ENCODE measurements around the gene SRRM5.
"Not testable (repeated sequence)": the region's sequence is repeated elsewhere in the genome, so short reads cannot be mapped to it uniquely, and the experiment has no call there.

The SRRM5 gene

GRCh38 chr19:43597876-43598275 is 14.0 kb upstream of the SRRM5 start:
- FAIRE-seq = no peak
- DNase-seq (ENCODE audit: insufficient read length, low spot score) = no peak
- no peak for TF ChIP-seq CTCF (IDR thresholded peaks at IDR 0.05; ENCODE audit: insufficient read depth, missing control alignments)

GRCh38 chr19:43598445-43599240 is 13.2 kb upstream of the SRRM5 start:
- no peak for FAIRE-seq

GRCh38 chr19:43599635-43600295 is 12.1 kb upstream of the SRRM5 start:
- FAIRE-seq = no peak
- no peak for TF ChIP-seq CTCF (IDR thresholded peaks at IDR 0.05; ENCODE audit: insufficient read depth, missing control alignments)
- no peak for DNase-seq (ENCODE audit: insufficient read length, low spot score)

More at GRCh38 chr19:43598445-43599240, 13.2 kb upstream of the SRRM5 start:
- TF ChIP-seq CTCF (IDR thresholded peaks at IDR 0.05; ENCODE audit: insufficient read depth, missing control alignments) = no peak
- no peak for DNase-seq (ENCODE audit: insufficient read length, low spot score)

- DNase-seq (ENCODE audit: insufficient read length, low spot score); FAIRE-seq: not testable (repeated sequence)
Observed at GRCh38 chr19:43600326-43600725, 11.6 kb upstream of the SRRM5 start.

GRCh38 chr19:43605875-43606568 is 5.9 kb upstream of the SRRM5 start:
- TF ChIP-seq CTCF (IDR thresholded peaks at IDR 0.05; ENCODE audit: insufficient read depth, missing control alignments) = no peak
- DNase-seq (ENCODE audit: insufficient read length, low spot score) = no peak
- no peak for FAIRE-seq

GRCh38 chr19:43606569-43607229 is 5.2 kb upstream of the SRRM5 start:
- TF ChIP-seq CTCF (IDR thresholded peaks at IDR 0.05; ENCODE audit: insufficient read depth, missing control alignments) = no peak
- FAIRE-seq (no peak), DNase-seq (ENCODE audit: insufficient read length, low spot score) (no peak)

Measured in D721Med (cell line).